ENCODE results near the gene FANCL.

DNA sequence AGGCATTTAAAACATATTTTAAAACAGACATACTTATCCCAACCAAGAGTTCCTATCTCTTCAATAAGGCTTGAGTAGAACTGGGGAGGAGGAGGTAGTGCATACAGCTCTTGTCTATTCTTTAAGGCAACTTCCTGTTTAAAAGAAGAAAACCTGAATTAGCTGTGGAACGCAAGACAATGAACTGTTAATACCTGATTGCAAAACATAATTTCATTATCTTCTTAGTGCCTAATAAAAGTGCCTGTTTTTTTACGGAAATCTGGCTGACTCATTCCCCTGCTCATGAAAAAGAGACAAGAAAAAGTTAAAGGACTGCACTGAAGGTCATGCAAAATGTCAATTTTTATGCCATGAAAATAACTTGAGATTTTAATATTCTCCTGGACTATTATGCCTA lies 19.2 kb downstream of the FANCL start:
- TF ChIP-seq, protein P1, sequence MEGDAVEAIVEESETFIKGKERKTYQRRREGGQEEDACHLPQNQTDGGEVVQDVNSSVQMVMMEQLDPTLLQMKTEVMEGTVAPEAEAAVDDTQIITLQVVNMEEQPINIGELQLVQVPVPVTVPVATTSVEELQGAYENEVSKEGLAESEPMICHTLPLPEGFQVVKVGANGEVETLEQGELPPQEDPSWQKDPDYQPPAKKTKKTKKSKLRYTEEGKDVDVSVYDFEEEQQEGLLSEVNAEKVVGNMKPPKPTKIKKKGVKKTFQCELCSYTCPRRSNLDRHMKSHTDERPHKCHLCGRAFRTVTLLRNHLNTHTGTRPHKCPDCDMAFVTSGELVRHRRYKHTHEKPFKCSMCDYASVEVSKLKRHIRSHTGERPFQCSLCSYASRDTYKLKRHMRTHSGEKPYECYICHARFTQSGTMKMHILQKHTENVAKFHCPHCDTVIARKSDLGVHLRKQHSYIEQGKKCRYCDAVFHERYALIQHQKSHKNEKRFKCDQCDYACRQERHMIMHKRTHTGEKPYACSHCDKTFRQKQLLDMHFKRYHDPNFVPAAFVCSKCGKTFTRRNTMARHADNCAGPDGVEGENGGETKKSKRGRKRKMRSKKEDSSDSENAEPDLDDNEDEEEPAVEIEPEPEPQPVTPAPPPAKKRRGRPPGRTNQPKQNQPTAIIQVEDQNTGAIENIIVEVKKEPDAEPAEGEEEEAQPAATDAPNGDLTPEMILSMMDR (IDR thresholded peaks at IDR 0.05): no peak
- TF ChIP-seq TCF7L2 (IDR thresholded peaks at IDR 0.05; ENCODE audit: low read depth, low read length): no peak
- TF ChIP-seq POLR2AphosphoS5 (IDR thresholded peaks at IDR 0.05; ENCODE audit: low read depth, low read length): no peak
- TF ChIP-seq REST (IDR thresholded peaks at IDR 0.05; ENCODE audit: insufficient read depth in 1 of 2, low read depth in 2 of 2, low read length in 1 of 2): no peak
